Stimulated activated CD4-positive, alpha-beta T cell treated with anti-CD3 and anti-CD28 coated beads, Interleukin-1b, Interleukin-23, amount 100 ng/mL, for 48 hours (primary cell): ENCODE data around the gene AFTPH.

Experiments
- DNase-seq: peaks from one replicate; pipeline ENCODE4 v3.0.0-alpha.2; 2020

Gene AFTPH

DNA sequence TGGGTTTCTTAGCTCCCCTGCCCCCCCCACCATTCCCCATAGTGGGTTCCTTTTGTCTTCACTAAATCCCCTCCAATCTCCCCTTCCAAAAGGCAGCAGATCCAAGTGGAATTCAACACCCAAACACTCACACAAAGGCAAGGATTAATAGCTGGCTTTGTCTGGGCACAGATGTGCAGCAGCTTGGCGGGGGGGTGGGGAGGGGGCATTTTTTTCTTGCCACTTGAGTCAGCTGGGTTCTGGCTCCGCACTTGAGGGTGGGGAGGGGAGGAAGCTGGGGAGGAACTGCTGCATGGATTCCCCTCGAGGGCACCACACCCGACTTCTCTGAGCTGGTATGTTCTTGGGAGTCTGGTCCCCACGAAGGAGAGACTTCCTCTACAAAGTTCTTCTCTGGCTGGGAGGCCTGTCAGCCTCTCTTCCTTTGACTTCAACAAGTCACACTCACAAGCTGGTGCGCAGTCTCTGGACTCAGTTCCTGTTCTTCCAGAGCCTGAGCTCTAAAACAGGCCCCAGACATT is 93.6 kb downstream of the AFTPH start:
- no peak for DNase-seq

DNA sequence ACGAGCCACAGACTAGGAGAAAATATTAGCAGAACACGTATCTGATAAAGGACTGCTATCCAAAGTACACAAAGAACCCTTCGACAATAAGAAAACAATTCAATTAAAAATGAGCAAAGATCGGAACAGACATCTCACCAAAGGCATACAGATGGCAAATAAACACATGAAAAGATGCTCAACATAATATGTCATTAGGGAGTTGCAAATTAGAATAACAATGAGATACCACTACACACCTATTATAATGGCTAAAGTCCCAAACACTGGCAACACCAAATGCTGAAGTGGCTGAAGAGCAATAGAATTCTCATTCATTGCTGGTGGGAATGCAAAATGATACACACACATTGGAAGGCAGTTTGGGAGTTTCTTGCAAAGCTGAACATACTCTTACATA is 96.5 kb downstream of the AFTPH start:
- no peak for DNase-seq

DNA sequence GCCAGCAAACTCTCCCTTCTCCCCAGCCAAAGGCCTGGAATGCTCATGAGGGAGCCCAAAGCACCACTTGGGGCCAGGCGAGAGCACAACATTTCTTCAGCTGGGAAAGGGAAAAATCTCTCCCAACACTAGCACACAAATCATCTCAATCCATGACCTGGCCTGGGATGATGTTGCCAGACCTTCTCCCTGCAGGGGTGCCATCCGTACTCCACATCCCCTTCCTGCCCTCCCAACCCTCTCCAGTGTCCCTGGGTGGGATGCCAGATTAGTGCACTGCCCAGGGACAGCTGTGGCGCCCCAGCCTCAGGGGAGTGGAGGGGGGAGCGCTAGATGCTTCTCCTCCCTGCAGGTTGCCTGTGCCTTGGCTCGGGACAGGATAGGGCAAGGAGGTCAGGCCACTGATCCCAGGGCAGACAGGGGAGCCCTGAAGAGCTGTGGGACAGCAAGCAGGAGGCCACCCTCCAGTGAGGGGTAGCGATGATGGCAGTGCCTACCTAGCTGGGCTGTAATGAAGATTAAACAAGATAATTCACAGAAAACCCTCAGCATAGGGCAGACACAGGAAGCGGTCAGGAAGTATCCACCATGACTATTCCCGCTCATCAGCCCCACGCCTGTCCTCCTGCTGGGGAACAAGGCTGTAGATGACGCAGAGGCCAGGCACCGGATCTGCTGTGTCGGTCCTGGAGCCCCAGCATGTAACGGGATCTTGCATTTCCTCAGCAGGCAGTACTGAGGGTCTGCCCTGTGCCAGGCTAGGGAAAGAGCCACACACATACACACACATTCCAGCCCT is 98.5 kb downstream of the AFTPH start:
- DNase-seq, result no peak

DNA sequence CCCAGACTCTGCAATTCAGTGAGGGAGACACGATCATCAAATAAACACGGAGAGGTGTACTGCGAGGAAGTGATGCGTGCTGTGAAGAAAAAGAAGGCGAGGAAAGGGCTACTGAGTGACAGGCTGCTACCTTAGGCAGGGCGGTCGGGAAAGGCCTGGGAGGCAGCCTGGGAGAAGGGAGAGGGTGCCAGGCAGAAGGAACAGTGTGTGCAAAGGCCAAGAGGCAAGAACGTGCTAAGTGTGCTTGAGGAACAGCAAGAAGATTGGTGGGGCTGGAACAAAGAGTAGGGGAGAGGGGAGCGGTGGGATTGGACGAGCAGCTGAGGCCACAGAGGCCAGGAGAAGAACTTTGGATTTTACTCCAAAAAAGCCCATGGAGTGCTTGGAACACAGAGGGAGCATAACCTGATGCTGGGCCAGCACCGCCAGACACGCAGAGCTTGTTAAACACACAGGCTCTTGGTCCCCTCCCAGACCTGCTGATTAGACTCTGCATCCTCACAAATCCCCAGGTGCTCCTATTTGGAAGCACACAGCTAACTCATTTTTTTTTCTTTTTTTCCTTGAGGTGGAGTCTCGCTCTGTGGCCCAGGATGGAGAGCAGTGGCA is 99.2 kb downstream of the AFTPH start:
- no peak for DNase-seq

DNA sequence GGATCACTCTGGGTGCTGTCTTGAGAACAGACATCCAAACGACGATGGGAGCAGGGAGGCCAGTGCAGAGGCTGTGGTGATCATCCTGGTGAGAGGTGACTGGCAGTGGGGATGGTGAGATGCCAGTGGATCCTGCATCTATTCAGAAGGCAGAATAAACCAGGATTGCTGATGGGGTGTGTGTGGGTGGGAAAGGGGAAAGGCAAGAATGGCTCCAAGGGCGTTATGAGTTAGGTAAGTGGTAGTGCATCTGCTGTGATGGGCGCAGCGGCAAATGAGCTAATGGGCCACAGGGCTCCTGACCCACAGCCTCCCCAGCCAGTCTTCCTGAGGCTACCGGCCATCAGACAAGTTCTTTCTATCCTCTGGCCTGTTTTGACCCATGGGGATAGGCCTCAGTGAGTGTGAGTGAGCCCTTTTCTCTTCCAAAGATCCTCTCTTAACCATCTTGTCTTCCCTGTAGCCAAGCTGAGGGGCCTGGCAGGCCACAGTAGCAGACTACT is 100.0 kb downstream of the AFTPH start:
- no peak for DNase-seq

DNA sequence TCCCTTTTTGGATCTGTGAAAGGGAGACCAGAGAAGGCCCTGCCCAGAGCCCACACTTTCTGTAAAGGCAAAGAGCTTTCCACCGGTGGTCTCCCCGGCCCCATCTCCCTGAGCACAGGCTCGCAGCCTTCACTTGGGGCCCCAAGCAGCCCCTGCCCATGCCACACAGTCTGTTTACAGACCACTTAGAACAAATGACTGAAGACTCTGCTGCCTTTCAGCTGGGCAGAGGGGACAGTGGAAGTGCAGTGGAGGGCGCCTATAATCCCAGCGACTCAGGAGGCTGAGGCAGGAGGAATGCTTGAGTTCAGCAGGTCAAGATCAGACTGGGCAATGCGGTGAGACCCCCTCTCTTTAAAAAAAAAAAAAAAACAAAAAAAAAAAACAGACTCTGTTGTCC is 100.7 kb downstream of the AFTPH start:
- DNase-seq, result no peak

DNA sequence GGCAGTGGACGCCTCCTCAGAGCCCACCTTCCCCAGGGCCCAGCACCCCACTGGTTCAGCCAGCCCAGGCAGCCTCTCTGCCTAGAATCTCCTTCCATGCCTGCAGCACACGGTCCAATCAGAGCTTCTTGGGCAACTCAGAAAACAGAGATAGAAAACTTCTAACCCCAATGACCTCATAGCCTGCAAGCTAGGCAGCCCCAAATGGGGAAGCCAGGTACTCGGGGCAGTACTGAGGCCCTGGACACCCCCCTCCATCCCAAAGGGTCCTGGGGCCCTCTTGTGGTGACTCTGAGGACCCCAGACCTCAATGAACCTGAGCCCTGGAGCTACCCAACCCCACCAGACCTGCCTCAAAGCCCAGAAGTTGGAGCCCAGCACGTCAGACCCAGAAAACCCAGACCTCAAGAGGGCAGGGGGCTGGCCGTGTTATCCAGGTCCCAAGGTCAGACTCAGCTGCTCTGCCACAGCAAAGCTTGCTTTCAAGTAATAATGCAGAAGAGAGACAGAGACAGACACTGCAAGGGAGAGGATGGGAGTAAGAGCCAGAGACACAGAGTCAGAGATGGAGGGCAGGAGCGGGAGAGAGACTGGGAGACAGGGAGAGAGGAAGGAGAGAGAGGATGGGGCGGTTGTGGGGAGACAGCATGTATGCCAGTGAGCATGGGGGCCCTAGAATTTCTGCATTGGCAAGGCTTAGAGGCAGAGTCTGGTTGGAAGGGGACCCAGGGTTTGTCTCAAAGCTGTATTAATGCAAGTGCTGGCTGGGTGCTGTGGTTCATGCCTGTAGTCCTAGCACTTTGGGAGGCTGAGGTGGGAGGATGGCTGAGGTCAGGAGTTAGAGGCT is 101.4 kb downstream of the AFTPH start:
- no peak for DNase-seq

DNA sequence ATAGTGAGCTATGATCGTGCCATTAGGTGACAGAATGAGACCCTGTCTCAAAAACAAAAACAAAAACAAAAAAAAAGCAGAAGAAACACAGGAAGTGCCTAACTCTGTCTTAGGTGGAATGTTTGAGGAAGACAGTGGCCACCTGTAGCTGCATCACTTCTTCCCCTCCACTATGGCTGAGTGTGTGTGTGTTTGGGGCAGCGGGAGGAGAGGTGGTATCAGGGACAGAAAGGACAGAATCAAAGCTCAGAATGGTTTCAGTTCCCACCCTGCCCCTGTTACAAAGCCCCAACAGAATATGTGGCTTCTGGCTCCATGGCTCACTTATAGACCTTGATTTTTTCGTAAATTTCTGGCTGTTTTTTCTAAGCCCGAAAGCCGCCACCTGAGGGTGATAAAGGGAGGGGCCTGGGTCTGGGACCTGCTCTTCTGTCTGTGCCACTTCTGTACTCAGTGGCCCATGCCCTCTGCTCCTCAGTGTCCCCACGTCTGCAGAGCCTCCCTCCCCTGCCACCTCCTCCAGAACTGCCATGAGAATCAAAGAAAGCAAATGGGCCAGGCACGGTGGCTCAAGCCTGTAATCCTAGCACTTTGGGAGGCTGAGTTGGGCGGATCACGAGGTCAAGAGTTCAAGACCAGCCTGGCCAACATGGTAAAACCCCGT is 102.2 kb downstream of the AFTPH start:
- DNase-seq, result no peak

DNA sequence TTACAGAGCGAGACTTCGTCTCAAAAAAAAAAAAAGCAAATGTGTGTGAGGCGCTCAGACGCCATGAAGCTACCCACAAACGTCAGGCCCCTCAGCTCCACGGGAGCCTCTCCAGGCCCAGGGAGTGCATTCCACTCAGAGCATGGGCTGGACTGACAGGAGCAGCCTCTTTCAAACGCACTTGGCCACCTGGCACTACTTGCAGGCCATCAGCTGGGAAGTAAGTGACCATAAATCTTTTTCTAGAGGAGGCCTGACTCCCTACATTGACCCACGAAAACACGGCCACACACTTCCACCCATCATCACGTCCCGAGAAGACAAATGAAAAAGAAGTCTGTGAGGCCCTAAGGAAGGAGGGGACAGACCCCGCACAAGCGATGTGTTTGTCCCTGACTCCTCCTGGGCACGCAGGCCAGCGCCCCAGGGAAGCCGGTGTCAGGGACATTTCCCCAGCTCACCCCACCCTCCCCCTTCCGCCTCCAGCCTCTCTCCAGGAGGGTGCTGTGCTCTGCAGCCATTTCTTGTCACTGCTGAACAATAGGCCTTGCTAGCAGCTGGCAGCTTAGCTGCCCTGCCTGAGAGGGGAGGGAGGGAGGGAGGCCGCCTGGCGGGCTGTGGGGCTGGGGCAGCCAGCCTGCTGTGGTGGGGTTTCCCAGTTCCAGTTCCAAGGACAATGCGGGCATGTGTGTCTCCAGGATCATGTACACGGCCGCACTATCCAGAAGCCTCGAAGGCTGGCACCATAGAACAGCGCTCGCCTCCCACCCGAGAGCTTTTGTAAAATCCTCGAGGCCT is 103.0 kb downstream of the AFTPH start:
- no peak for DNase-seq

DNA sequence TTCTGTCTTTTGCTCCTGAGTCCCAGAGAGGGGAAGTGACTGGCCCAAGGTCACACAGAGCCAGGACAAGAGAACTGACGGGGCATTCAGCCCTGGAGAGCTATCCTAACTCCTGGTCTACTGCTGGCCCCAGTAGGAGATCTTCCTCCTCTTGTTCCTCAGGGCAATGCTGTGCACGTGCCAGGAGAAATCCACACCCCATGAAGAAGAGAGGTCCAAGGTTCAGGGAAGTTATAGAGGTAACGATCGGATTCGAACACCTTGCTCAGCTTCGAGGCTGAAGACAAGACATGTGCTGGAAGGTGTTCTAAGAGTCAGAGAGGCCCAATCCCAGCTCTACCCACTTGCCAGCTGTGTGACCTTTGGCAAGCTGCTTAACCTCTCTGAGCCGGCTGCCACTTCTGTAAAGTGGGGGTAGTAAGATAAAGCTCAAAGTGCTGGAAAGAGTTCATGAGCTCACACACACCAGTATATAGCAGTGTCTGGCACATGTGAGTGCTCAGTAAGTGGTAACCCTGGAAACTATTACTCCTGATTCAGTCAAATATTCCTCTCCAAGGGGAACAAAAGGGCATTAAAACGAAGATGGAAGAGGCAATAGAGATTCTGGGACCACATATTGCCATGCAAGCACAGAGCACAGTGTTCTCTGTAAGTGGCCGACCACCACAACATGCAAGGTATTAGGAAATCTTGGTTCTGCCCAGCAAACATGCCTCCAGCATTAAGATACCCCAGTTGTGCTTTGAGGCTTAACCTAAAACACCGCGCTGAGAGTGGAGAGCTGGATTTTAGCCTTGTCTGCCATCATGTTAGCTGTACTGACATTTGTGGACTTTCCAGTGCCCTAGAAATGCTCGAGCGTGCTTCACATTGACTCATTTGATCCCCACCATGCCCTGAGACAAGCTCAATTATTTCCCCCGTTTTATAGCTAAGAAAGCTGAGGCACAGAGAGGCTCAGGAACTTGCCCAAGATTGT is 104.0 kb downstream of the AFTPH start:
- DNase-seq, result no peak

DNA sequence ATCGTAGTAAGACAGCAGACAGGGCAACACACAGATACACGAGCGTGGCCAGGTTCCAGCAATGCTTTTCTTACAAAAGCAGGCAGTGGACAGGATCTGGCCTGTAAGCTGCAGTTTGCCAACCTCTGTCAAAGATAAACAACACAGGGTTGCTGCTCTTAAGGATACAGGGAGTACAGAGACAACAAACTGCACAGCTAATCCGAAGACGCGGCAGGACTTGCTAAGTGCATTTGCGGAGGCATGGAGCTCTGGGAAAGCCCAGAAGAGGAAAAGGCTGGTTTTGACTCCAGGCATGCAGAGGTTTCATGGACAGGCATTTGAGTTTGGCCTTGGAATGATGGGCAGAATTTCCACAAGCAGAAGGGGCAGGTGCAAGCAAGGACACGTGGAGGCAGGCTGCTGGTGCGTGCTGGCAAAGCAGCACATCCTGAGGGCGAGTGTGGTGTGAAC is 105.2 kb downstream of the AFTPH start:
- DNase-seq, result no peak

DNA sequence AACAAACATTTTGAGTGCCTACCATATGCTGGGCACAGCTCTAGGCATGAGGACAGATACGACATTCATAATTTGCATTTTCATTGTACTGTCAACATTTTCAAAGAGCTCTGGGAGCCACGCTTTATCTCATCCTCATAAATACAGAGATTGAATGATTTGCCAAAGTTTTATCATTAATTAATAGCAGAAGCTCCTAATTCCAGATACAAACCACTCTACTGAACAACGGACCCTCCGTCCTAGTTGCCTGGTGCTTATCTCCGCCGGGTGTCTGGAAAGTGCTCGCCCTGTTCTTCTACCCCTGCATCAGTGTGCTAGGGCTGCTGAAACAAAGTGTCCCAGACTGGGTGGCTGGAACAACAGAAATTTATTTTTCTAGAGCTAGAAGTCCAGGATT is 105.7 kb downstream of the AFTPH start:
- DNase-seq, result no peak

DNA sequence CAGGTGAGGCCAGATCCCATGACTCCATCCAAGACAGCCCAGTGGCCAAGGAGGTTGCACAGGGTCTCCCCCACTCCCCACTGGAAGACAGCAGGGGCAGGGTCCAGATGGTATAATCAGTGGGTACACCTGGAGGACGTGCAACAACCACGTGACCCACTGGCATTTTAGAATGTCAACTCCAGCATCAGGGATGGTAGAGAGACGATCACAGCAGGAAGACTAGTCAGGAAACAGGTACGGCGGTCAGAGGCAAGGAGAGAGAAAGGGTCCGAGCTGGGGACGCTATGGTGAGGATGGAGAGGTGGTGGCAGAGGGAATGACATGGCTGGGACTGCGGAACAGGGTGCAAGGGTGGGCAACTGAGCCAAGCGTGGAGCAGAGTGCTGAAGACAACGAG is 106.6 kb downstream of the AFTPH start:
- no peak for DNase-seq

DNA sequence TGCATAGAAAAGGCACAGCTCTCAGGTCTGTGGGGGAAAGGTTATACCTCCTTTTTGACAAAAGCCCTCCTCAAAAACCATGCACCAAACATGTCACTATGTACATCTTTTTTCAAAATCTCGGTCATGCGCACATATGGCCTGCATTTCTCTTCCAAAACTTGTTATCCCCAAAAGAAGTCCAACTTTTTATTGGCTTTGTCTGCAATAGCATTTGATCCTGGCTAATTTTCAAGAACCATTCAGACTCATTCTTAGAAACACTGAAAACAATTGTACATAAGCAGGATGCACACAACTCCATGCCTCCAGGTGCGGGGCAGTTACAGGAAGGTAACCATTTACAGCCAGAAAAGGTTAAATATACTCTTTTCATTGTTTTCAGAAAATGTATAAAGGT is 107.6 kb downstream of the AFTPH start:
- DNase-seq, result no peak

DNA sequence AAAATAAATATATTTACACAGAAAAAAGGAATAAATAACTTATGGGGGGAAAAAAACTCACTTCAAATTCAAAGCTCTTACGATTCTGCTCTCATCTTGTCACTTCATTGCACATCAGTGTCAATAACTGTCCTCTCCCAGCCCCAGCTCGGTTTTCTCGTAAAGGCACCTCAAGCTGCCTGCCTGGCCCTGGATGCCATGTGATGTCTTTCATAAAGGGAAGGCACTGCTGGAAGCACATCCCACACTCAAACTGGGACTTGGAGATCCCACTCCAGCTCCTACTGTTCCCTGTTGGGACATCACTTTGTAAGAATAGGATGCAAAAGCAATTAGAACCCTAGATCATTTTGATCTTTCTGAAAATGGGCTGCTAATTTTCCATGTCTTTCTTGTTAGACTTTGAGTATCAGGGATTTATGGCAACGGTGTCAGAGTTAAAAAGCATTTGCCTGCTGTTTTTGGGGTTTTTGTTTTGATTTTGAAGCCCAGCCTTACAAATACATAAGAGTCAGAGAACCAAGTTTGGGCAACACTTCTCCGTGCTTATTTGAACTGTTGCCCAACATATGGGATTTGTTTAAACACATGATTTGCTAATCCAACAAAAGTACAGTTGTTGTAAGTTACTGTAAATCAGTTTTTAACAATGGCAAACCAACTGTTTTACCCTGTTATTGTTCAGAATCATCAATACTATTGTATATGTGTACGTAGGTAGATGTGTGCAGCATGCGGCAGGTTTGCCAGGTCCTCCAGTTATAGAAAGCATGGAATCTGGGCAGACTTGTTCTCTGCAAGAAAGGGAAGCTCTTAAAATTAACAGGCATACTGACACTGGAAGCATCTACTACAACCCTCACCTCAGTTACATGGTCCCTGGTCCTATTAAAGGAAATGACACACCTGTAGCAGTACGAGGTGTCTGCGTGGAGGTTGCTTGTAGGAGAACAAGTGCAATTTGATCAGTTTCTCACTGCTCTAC is 109.0 kb downstream of the AFTPH start:
- DNase-seq, result no peak

DNA sequence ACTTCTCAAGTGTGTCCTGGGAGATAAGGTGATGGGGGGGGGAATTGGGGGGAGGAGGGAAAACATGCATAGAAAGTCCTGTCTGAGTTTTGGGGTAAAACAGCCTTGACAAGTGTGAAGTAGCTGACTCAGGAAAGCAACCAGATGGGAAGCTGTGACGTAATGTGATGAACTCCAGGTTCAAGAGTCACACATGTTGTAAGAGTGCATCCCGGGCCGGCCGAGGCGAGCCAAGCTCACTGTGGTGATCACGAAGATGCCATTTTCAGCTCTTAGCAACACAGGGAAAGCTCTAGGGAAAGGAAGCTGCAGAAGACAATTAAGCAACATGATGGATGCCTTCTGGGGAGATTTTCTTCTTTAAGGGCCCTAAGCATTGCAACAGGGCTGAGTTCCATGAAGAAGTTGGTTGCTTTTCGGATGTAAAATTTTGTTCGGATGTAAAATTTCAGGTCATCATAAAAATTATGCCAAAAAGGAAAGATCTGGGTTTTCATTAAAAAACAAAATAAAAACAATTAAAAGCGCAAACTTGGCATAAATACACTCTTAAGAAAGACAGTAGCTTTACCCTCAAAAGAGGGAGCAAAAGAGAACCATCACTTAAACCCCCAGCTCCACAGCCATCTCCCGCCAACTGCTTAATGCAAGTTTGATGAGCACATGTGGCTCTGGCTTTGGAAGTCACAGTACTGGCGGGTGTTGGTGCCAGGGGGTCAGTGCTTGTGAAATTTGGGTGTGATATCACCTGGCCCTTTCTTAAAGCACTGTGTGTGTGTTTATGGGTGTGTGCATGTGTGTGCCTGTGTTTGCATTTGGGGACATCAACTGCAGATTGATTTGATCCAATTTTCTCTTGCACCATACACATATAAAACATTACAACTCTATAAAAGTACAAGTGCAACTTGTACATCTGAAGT is 110.5 kb downstream of the AFTPH start:
- DNase-seq, result no peak

DNA sequence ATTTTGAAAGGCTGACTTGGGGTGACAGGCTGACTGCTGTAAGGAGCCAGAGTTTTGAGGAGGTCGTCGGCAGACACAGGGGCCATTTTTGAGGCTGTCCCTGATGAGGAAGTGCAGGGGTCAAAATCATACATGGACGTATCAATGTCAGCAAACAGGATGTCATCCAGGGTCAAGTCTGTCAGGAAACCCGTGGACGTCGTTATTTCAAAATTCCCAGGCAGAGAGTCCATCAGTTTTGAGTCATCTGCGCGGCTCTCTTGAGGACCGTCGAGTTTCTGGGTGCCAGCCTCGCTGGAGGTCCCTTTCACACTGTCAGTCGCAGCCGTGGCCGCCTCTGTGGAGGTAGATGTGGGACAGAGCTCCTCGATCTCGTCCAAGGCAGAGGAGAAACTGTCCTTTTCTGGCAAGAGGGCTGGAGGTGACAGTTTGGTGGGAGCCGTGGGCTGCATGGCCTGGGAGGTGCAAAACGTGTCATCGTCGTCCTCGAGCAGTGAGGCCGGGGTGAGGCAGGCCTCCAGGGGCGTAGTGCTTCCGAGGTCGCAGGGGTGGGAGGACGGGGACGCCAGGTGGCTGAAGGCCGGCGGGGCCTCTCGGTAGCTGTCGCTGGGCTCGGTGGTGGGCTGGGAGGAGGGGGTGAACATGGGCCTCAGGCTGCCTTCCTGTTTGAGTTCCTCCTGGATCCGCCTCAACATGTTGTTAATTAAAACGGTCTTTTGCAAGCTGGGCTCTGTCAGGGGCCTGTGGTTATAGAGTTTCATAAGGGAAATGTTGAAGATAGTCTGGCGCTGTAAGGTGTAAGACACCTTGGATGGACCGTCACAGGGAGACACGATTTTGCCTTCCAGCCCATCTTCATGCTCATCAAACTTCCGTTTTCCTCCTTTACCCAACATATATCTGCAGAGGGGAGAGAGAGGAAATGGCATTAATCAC is 112.1 kb downstream of the AFTPH start:
- DNase-seq, result peak; percentile 4
